H9 (cell line): ENCODE results near the gene SH3BGR. TPM values are rescaled to one million over a fixed set of nuclear protein-coding genes. Genes with fewer than 3 reads are reported as not detected.

Source experiments
- DNase-seq: peaks from one replicate; pipeline ENCODE4 v3.0.0-alpha.2; 2017
- H2AFZ ChIP-seq: one replicate; pipeline ENCODE4 v1.6.1; 2013; ENCODE audit warnings: mild to moderate bottlenecking, low read length, control low read depth, moderate library complexity
- H2AK5ac ChIP-seq: 2 replicates; pipeline ENCODE4 v1.6.1; 2013; ENCODE audit warnings: low read length, control low read depth, mixed read lengths; ENCODE audit not compliant: insufficient read length
- H2BK120ac ChIP-seq: one replicate; pipeline ENCODE4 v1.6.1; 2013; ENCODE audit warnings: low read depth, mild to moderate bottlenecking, low read length, control low read depth, inconsistent platforms; ENCODE audit not compliant: poor library complexity, severe bottlenecking
- H2BK12ac ChIP-seq: 2 replicates; pipeline ENCODE4 v1.6.1; 2013; ENCODE audit warnings: low read length, control low read depth, mixed read lengths, low read depth; ENCODE audit not compliant: insufficient read length
- H2BK15ac ChIP-seq: 2 replicates; pipeline ENCODE4 v1.6.1; 2013; ENCODE audit warnings: low read depth, low read length, control low read depth
- H2BK20ac ChIP-seq: one replicate; pipeline ENCODE4 v1.6.1; 2013; ENCODE audit warnings: low read depth, mild to moderate bottlenecking, low read length, control low read depth, inconsistent platforms; ENCODE audit not compliant: poor library complexity, severe bottlenecking
- H2BK5ac ChIP-seq: 2 replicates; pipeline ENCODE4 v1.6.1; 2013; ENCODE audit warnings: low read length, control low read depth, mixed read lengths; ENCODE audit not compliant: insufficient read length
- H3K14ac ChIP-seq: 2 replicates; pipeline ENCODE4 v1.6.1; 2013; ENCODE audit warnings: low read length, control low read depth; ENCODE audit not compliant: insufficient read depth
- H3K18ac ChIP-seq: 2 replicates; pipeline ENCODE4 v1.6.1; 2013; ENCODE audit warnings: low read depth, mild to moderate bottlenecking, mixed read lengths, low read length, control low read depth; ENCODE audit not compliant: insufficient read length
- H3K23ac ChIP-seq: 2 replicates; pipeline ENCODE4 v1.6.1; 2013; ENCODE audit warnings: low read length, control low read depth, mixed read lengths, low read depth; ENCODE audit not compliant: insufficient read length
- H3K23me2 ChIP-seq: 2 replicates; pipeline ENCODE4 v1.6.1; 2013; ENCODE audit warnings: low read depth, mild to moderate bottlenecking, mixed read lengths, low read length, control low read depth; ENCODE audit not compliant: insufficient read length, poor library complexity, severe bottlenecking
- H3K27ac ChIP-seq: 2 replicates; pipeline ENCODE4 v1.5.1; 2013; ENCODE audit warnings: low read length, control low read depth, mixed read lengths, low read depth; ENCODE audit not compliant: insufficient read length
- H3K27me3 ChIP-seq: 2 replicates; pipeline ENCODE4 v1.6.1; 2013; ENCODE audit warnings: low read length, control low read depth, inconsistent platforms; ENCODE audit not compliant: insufficient read depth
- H3K4ac ChIP-seq: 2 replicates; pipeline ENCODE4 v1.6.1; 2013; ENCODE audit warnings: low read depth, mild to moderate bottlenecking, control low read depth, inconsistent platforms, low read length, moderate library complexity
- H3K4me1 ChIP-seq: 2 replicates; pipeline ENCODE4 v1.6.1; 2013; ENCODE audit warnings: low read length, control low read depth, inconsistent platforms; ENCODE audit not compliant: insufficient read depth
- H3K4me2 ChIP-seq: 2 replicates; pipeline ENCODE4 v1.6.1; 2013; ENCODE audit warnings: low read length, control low read depth, mixed read lengths; ENCODE audit not compliant: insufficient read length, insufficient read depth
- H3K56ac ChIP-seq: 2 replicates; pipeline ENCODE4 v1.6.1; 2013; ENCODE audit warnings: low read depth, mild to moderate bottlenecking, mixed read lengths, low read length, control low read depth; ENCODE audit not compliant: insufficient read length
- H3K79me1 ChIP-seq: 2 replicates; pipeline ENCODE4 v1.6.1; 2013; ENCODE audit warnings: low read depth, mild to moderate bottlenecking, moderate library complexity, low read length, control low read depth, inconsistent platforms; ENCODE audit not compliant: insufficient read depth, poor library complexity, severe bottlenecking
- H3K79me2 ChIP-seq: 2 replicates; pipeline ENCODE4 v1.6.1; 2013; ENCODE audit warnings: low read length, control low read depth, inconsistent platforms; ENCODE audit not compliant: insufficient read depth
- H3K9ac ChIP-seq: 2 replicates; pipeline ENCODE4 v1.6.1; 2013; ENCODE audit warnings: low read length, control low read depth, mixed read lengths; ENCODE audit not compliant: insufficient read length; ENCODE audit errors: extremely low read depth
- H3K9me3 ChIP-seq: one replicate; pipeline ENCODE4 v1.6.1; 2013; ENCODE audit warnings: low read depth, low read length, inconsistent platforms; ENCODE audit not compliant: control insufficient read depth
- H3T11ph ChIP-seq: one replicate; pipeline ENCODE4 v1.6.1; 2013; ENCODE audit warnings: mild to moderate bottlenecking, low read length, control low read depth, inconsistent platforms
- H4K20me1 ChIP-seq: one replicate; pipeline ENCODE4 v1.6.1; 2013; ENCODE audit not compliant: control insufficient read depth, insufficient read length, insufficient read depth
- H4K5ac ChIP-seq: 2 replicates; pipeline ENCODE4 v1.6.1; 2013; ENCODE audit warnings: low read depth, mild to moderate bottlenecking, mixed read lengths, low read length, control low read depth; ENCODE audit not compliant: insufficient read length
- H4K8ac ChIP-seq: replicated peaks from 2 replicates; pipeline ENCODE4 v1.6.1; 2013; ENCODE audit warnings: low read length, control low read depth, mixed read lengths, low read depth; ENCODE audit not compliant: insufficient read length
- H4K91ac ChIP-seq: 2 replicates; pipeline ENCODE4 v1.6.1; 2013; ENCODE audit warnings: low read depth, mild to moderate bottlenecking, moderate library complexity, mixed read lengths, low read length, control low read depth; ENCODE audit not compliant: insufficient read length
- H3K27ac Mint-ChIP-seq, 3 experiments: 2 replicates in 2 of 3; 3 replicates in 1 of 3; pipeline ENCODE4 v1.8.0; 2020 to 2021; ENCODE audit warnings: mixed read lengths in 3 of 3, mild to moderate bottlenecking in 1 of 3, moderate library complexity in 1 of 3
- H3K27me3 Mint-ChIP-seq: 2 replicates; pipeline ENCODE4 v1.8.0; 2021; ENCODE audit warnings: low read depth, mild to moderate bottlenecking, moderate library complexity, mixed read lengths
- H3K36me3 Mint-ChIP-seq, 3 experiments: 2 replicates in 2 of 3; 3 replicates in 1 of 3; pipeline ENCODE4 v1.8.0; 2020 to 2021; ENCODE audit warnings: low read depth in 3 of 3, mixed read lengths in 3 of 3; ENCODE audit not compliant: insufficient read depth in 1 of 3
- H3K4me1 Mint-ChIP-seq, 2 experiments: 2 replicates each; pipeline ENCODE4 v1.8.0; 2020; ENCODE audit warnings: mixed read lengths in 2 of 2
- H3K4me3 Mint-ChIP-seq, 2 experiments: 2 replicates in 1 of 2; 3 replicates in 1 of 2; pipeline ENCODE4 v1.8.0; 2020 to 2021; ENCODE audit warnings: mild to moderate bottlenecking in 2 of 2, mixed read lengths in 2 of 2, moderate library complexity in 1 of 2
- H3K9me3 Mint-ChIP-seq, 2 experiments: 2 replicates in 1 of 2; 3 replicates in 1 of 2; pipeline ENCODE4 v1.8.0; 2020; ENCODE audit warnings: mild to moderate bottlenecking in 2 of 2, mixed read lengths in 2 of 2, moderate library complexity in 1 of 2
- WGBS: extraction: QIAGEN DNeasy Blood & Tissue Kit; methylation state at CpG from one replicate; pipeline ENCODE4 v1.1.7; 2013; ENCODE audit warnings: missing lambda C conversion rate, low lambda C conversion rate, mixed read lengths; ENCODE audit not compliant: insufficient read length; ENCODE audit errors: extremely low coverage; 5-methylcytosine and 5-hydroxymethylcytosine counted together
- total RNA-seq: library from RNA; stranded (reverse); gene quantifications from 2 replicates; pipeline ENCODE4 v1.2.1, GENCODE V29; 2021
- TF ChIP-seq, protein P1 (sequence below): fragments of 200-600 bp; sonication (generic); conservative IDR thresholded peaks from 3 replicates; pipeline ENCODE4 v1.8.0; 2021; ENCODE audit warnings: antibody characterized with exemption, mild to moderate bottlenecking

Gene SH3BGR
- total RNA-seq, 1 experiment from 2014 or later: 2.9 TPM

DNA sequence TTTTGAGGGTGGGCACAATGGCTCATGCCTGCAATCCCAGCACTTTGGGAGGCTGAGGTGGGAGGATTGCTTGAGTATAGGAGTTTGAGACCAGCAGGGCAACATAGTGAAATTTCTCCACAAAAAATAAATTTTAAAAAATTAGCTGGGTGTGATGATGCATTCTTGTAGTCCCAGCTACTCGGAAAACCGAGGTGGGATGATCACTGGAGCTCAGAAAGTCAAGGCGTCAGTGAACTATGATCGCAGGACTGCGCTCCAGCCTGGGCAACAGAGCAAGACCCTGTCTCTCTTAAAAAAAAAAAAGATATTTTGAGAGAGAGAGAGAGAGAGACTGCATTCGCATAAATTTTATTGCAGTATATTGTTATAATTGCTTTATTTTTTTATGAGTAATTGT lies 85.1 kb downstream of the SH3BGR start:
- H4K5ac ChIP-seq: no peak overlapping the region
- no peak overlapping the region for H2BK120ac ChIP-seq
- no peak overlapping the region for H3T11ph ChIP-seq
- no peaks in the 10 kb centered on the region for H3K79me2 ChIP-seq
- no peak for DNase-seq
- H4K20me1 ChIP-seq: no peaks in the 10 kb centered on the region
- H3K4me1 ChIP-seq: peaks cover 4% of the 10 kb centered on the region; the same call in 1 of the 2 replicates
- no peak overlapping the region for H2BK15ac ChIP-seq
- no peak overlapping the region for H2AFZ ChIP-seq
- Mint-ChIP-seq H3K27me3 (peaks cover 5% of the 10 kb centered on the region), H3K36me3 (peaks cover 34 to 52% (median 36%) of the 10 kb centered on the region in 3 experiments), H3K27ac (peak overlapping the region; percentile 88 to 96 (median 92)), H3K4me3 (no peak overlapping the region; a peak in 1 of 5 replicates), H3K9me3 (peaks cover 39 to 41% of the 10 kb centered on the region in 2 experiments), H3K4me1 (peaks cover 37 to 39% of the 10 kb centered on the region in 2 experiments)
- H3K18ac ChIP-seq: no peak overlapping the region
- H4K8ac ChIP-seq: no peak overlapping the region
- H2BK20ac ChIP-seq: no peak overlapping the region
- no peak overlapping the region for H3K9ac ChIP-seq
- H3K9me3 ChIP-seq: peaks cover 27% of the 10 kb centered on the region
- H3K23ac ChIP-seq: no peak overlapping the region
- H3K4ac ChIP-seq: no peak overlapping the region
- TF ChIP-seq, protein P1, sequence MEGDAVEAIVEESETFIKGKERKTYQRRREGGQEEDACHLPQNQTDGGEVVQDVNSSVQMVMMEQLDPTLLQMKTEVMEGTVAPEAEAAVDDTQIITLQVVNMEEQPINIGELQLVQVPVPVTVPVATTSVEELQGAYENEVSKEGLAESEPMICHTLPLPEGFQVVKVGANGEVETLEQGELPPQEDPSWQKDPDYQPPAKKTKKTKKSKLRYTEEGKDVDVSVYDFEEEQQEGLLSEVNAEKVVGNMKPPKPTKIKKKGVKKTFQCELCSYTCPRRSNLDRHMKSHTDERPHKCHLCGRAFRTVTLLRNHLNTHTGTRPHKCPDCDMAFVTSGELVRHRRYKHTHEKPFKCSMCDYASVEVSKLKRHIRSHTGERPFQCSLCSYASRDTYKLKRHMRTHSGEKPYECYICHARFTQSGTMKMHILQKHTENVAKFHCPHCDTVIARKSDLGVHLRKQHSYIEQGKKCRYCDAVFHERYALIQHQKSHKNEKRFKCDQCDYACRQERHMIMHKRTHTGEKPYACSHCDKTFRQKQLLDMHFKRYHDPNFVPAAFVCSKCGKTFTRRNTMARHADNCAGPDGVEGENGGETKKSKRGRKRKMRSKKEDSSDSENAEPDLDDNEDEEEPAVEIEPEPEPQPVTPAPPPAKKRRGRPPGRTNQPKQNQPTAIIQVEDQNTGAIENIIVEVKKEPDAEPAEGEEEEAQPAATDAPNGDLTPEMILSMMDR: no peak
- WGBS: no CpG with 5 or more reads among the region's 6 CpGs
- no peaks in the 10 kb centered on the region for H3K23me2 ChIP-seq
- H3K27ac ChIP-seq: peak overlapping the region; percentile 74
- H3K27me3 ChIP-seq: no peaks in the 10 kb centered on the region
- peak overlapping the region; percentile 69 for H2BK5ac ChIP-seq
- no peak overlapping the region for H3K4me2 ChIP-seq
- H3K56ac ChIP-seq: no peak overlapping the region
- peak overlapping the region; percentile 18 for H2BK12ac ChIP-seq
- H3K14ac ChIP-seq: no peak overlapping the region
- H4K91ac ChIP-seq: no peak overlapping the region
- H2AK5ac ChIP-seq: peak overlapping the region; percentile 55
- no peaks in the 10 kb centered on the region for H3K79me1 ChIP-seq
